Measurements from ENCODE around the gene GMDS. TPM values are rescaled to one million over a fixed set of nuclear protein-coding genes. Genes with fewer than 3 reads are reported as not detected.

Gene GMDS
- total and polyA plus RNA-seq, 2 of the 4 experiments (the other 2 are of a cell fraction) = 7.3 to 21.9 TPM

DNA sequence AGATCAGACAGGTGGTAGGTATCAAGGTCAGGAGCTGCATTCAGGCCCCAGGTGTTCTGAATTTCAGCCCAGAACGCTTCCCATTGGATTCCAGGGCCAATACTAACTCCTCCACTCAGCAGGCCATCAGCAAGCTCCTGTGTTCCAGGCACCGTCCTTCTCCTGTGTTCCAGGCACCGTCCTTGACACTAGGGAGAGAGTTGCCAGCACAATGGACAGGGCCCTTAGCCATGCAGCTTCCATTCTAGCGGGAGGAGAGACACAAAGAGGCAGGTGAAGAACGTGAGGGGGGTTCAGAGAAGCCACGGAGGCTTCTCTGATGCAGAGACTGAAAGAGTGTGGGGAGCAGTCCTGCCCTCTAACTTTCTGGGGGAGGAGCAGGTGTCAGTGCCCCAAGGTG is 558.0 kb downstream of the GMDS start:
- no TSS peak for BruUV-seq (replicated peaks)
- peaks cover 20% of the 10 kb centered on the region for H3K9me1 ChIP-seq (ENCODE audit: insufficient read depth, low read length)
- in situ Hi-C loops (cut with MboI; ENCODE audit: low sequenced_read_pairs) = no loop called here
- dilution Hi-C loops (cut with HindIII; ENCODE audit: low sequenced_read_pairs, unreplicated experiment) = no loop called here
- H4K5ac ChIP-seq (ENCODE audit: low read depth, low read length) = peak overlapping the region; percentile 44; the same call in 1 of the 2 replicates
- no peak for ATAC-seq (ENCODE audit: low read depth)
- peaks cover 0 to 10% of the 10 kb centered on the region in 2 experiments; a peak in 1 of 4 replicates for H3K79me1 ChIP-seq (ENCODE audit: low read depth in 1 of 2, low read length in 2 of 2)
- peak overlapping the region; percentile 89 for H4K91ac ChIP-seq (ENCODE audit: insufficient read depth, low read depth, low read length)
- peak overlapping the region; percentile 88 for H2BK120ac ChIP-seq (ENCODE audit: low read depth, low read length)
- intact Hi-C loops (cut with micrococcal nuclease) = loop anchor here (2.0 to 5.0 kb wide), 4 partner anchors 15 to 947 kb away; no protein-coding TSS in a partner anchor
- 100% methylated on average over 1 of the region's 6 CpGs; no CpG with 5 or more reads in 1 of the 2 experiments for WGBS, 2 experiments (ENCODE audit: extremely low coverage in 2 of 2, insufficient read length in 1 of 2)
- no peaks in the 10 kb centered on the region for H3K36me3 ChIP-seq (ENCODE audit: control insufficient read depth, insufficient read depth, low read length)
- no peaks in the 10 kb centered on the region for H3K27me3 ChIP-seq (ENCODE audit: control insufficient read depth, insufficient read depth, low read length)
- H3K4me2 ChIP-seq (ENCODE audit: low read depth, low read length) = no peak overlapping the region
- H3K18ac ChIP-seq (ENCODE audit: low read depth, low read length) = peak overlapping the region; percentile 60
- no peak overlapping the region for H3K56ac ChIP-seq (ENCODE audit: extremely low read depth, insufficient read depth, low read length)
- no peak overlapping the region for H3K27ac ChIP-seq (ENCODE audit: insufficient read depth, low read length)
- no peak overlapping the region for H3K4me3 ChIP-seq (ENCODE audit: insufficient read depth, low read depth, low read length)
- ChIA-PET CTCF (interaction anchor here (1.0 to 1.2 kb wide), 3 partner anchors 10 to 372 kb away, joined by 3 to 4 read pairs (median 3); no protein-coding TSS in a partner anchor), POLR2A (ENCODE audit: unreplicated experiment) (interaction anchor here (1.5 kb wide), 1 partner anchor 15 kb away, joined by 3 read pairs; no protein-coding TSS in a partner anchor)
- H2AK5ac ChIP-seq (ENCODE audit: low read depth, low read length) = peak overlapping the region; percentile 97
- H2BK20ac ChIP-seq (ENCODE audit: low read depth, low read length) = peak overlapping the region; percentile 77
- DNase-seq = no peak
- peak overlapping the region; percentile 54 for H2AFZ ChIP-seq (replicated peaks; ENCODE audit: low read length, poor library complexity)
- peak overlapping the region; percentile 81 for H2BK5ac ChIP-seq (ENCODE audit: low read depth, low read length, poor library complexity, severe bottlenecking)
- TF ChIP-seq RAD21 (IDR thresholded peaks at IDR 0.05; ENCODE audit: low read length) (no peak), RCOR1 (IDR thresholded peaks at IDR 0.05; ENCODE audit: insufficient replicate concordance, low read length) (no peak), CHD1 (IDR thresholded peaks at IDR 0.05; ENCODE audit: low read depth, low read length) (no peak)
- no peak overlapping the region for H3K23ac ChIP-seq (ENCODE audit: low read depth, low read length)
- H3K14ac ChIP-seq (replicated peaks; ENCODE audit: low read depth, low read length) = peak overlapping the region; percentile 37
- H3K9me3 ChIP-seq (ENCODE audit: control insufficient read depth, insufficient read depth, low read length) = no peaks in the 10 kb centered on the region
- peak overlapping the region; percentile 97 for H2BK15ac ChIP-seq (ENCODE audit: low read depth, low read length)
- peak overlapping the region; percentile 91 for H3K4ac ChIP-seq (ENCODE audit: low read depth, low read length)
- H2AK9ac ChIP-seq (replicated peaks; ENCODE audit: low read depth, low read length, poor library complexity) = no peak overlapping the region
- H4K8ac ChIP-seq (ENCODE audit: low read depth in 2 of 2, low read length in 2 of 2) = peak overlapping the region; percentile 9 to 71; a peak in 2 of 4 replicates
- H4K20me1 ChIP-seq (ENCODE audit: insufficient read depth, low read length) = peaks cover 11% of the 10 kb centered on the region; the same call in 1 of the 2 replicates
- H3K4me1 ChIP-seq (ENCODE audit: control insufficient read depth, insufficient read depth, low read length) = peaks cover 14% of the 10 kb centered on the region
- no peak overlapping the region for H3K9ac ChIP-seq (ENCODE audit: low read depth, low read length)
